ENCODE measurements around the gene YARS2.

Gene YARS2

DNA sequence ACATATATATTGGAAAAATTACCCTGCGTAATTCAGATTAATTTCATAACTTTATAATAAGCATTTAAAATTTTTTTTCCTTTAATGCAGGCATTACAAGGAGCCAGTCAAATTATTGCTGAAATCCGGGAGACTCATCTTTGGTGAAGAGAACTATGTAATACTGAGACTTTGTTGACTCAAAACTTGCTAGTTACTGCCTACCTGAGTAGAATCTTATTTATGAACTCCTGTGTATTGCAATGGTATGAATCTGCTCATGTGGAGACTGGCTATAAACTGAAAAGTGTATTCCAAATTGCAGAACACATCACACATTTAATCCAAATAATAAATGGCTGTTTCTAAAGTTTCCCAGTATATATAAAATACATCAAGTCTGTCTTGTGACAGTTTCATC, 12.4 kb downstream of the YARS2 start:
- DNase-seq = no peak
- peaks cover 51% of the 10 kb centered on the region for H3K36me3 ChIP-seq (replicated peaks)
- in situ Hi-C loops (cut with HindIII; ENCODE audit: low pct_ligation_motif_present, low sequenced_read_pairs) = no loop called here

DNA sequence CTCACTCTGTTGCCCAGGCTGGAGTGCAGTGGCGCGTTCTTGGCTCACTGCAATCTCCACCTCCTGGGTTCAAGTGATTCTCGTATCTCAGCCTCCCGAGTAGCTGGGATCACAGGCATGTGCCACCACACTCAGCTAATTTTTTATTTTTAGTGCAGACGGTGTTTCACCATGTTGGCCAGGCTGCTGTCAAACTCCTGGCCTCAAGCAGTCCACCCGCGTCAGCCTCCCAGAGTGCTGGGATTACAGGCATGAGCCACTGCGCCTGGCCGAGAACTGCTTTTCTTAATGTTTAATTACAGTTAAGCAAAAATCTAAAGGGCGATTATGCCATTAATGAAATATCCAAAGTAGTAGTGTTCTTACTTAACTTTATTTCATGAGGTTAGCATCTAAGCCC, 13.6 kb downstream of the YARS2 start:
- Histone ChIP-seq H3K36me3 (replicated peaks) (peaks cover 43% of the 10 kb centered on the region), H3K4me3 (ENCODE audit: low read depth, low read length) (no peak overlapping the region), H3K27me3 (replicated peaks) (no peaks in the 10 kb centered on the region), H3K27ac (no peak overlapping the region)
- in situ Hi-C loops (cut with HindIII; ENCODE audit: low pct_ligation_motif_present, low sequenced_read_pairs) = no loop called here
- no peak for DNase-seq
- TF ChIP-seq, protein P1, sequence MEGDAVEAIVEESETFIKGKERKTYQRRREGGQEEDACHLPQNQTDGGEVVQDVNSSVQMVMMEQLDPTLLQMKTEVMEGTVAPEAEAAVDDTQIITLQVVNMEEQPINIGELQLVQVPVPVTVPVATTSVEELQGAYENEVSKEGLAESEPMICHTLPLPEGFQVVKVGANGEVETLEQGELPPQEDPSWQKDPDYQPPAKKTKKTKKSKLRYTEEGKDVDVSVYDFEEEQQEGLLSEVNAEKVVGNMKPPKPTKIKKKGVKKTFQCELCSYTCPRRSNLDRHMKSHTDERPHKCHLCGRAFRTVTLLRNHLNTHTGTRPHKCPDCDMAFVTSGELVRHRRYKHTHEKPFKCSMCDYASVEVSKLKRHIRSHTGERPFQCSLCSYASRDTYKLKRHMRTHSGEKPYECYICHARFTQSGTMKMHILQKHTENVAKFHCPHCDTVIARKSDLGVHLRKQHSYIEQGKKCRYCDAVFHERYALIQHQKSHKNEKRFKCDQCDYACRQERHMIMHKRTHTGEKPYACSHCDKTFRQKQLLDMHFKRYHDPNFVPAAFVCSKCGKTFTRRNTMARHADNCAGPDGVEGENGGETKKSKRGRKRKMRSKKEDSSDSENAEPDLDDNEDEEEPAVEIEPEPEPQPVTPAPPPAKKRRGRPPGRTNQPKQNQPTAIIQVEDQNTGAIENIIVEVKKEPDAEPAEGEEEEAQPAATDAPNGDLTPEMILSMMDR (IDR thresholded peaks at IDR 0.05; ENCODE audit: low read depth, low read length, missing control alignments) = no peak

More for the DNA sequence above, 12.4 kb downstream of the YARS2 start:
- no peak overlapping the region for H3K4me3 ChIP-seq (ENCODE audit: low read depth, low read length)
- TF ChIP-seq, protein P1 (IDR thresholded peaks at IDR 0.05; ENCODE audit: low read depth, low read length, missing control alignments) = no peak
- no peaks in the 10 kb centered on the region for H3K27me3 ChIP-seq (replicated peaks)
- H3K27ac ChIP-seq = no peak overlapping the region

DNA sequence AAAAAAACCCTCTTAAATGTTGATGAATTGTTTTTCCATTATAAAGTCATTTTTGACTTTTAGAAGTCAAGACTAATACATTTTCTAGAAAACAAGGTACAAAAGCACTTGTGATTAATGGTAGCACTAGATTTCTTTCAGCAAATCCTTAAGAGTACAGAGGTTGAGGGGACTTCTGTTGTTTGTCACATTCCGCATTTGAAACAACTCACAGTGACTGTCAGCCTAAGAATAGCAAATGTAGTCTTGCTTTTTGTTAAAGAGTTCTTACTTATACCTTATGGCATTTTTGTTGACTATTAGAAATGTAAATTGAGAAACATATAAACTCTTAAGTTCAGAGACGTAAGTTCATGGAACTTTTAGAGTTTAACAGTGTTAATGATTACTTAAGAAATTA, 16.4 kb downstream of the YARS2 start:
- Histone ChIP-seq H3K4me3 (ENCODE audit: low read depth, low read length) (no peak overlapping the region), H3K27ac (no peak overlapping the region), H3K36me3 (replicated peaks) (peaks cover 39% of the 10 kb centered on the region), H3K27me3 (replicated peaks) (no peaks in the 10 kb centered on the region)
- TF ChIP-seq, protein P1 (IDR thresholded peaks at IDR 0.05; ENCODE audit: low read depth, low read length, missing control alignments) = no peak
- DNase-seq = no peak
- in situ Hi-C loops (cut with HindIII; ENCODE audit: low pct_ligation_motif_present, low sequenced_read_pairs) = no loop called here

DNA sequence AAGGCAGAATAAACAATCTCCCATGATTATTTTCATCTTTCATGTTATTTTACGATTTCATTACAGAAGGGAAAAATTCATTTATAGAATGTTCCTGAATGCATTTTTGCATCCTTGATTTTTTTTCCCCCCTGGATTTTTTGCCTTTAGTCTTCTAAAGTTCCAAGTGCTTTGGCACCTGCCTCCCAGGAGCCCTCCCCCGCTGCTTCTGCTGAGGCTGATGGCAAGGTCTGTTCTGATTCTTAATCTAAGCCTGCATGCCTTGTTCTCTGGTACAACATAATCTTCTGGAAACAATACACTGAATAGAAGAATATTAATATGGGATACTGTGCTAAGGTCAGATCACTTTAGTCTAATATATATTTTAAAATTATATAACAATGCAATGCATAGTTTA, 18.0 kb downstream of the YARS2 start:
- TF ChIP-seq, protein P1 (IDR thresholded peaks at IDR 0.05; ENCODE audit: low read depth, low read length, missing control alignments) = no peak
- no peaks in the 10 kb centered on the region for H3K27me3 ChIP-seq (replicated peaks)
- DNase-seq = no peak
- H3K27ac ChIP-seq = no peak overlapping the region
- in situ Hi-C loops (cut with HindIII; ENCODE audit: low pct_ligation_motif_present, low sequenced_read_pairs) = no loop called here
- peaks cover 30% of the 10 kb centered on the region for H3K36me3 ChIP-seq (replicated peaks)
- no peak overlapping the region for H3K4me3 ChIP-seq (ENCODE audit: low read depth, low read length)

DNA sequence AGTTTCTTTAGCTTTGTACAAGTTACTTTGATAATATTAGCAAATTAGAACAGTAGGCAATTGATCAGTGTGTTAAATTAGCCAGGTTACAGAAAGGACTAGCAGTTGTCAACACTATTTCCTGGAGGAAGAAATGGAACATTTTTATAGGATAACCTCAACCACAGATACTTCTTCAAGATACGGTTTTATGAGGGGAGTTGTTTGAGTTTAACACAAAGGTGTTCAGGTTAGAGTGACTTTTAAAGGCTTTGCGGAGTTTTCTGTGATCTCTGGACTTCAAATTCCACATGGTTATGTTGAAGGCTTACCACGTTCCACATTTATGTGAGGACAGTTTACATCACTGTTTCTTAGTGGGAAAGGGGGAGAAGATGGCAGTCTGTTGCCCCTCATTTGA, 19.3 kb downstream of the YARS2 start:
- TF ChIP-seq, protein P1 (IDR thresholded peaks at IDR 0.05; ENCODE audit: low read depth, low read length, missing control alignments) = no peak
- Histone ChIP-seq H3K36me3 (replicated peaks) (peaks cover 30% of the 10 kb centered on the region), H3K27ac (no peak overlapping the region), H3K4me3 (ENCODE audit: low read depth, low read length) (no peak overlapping the region), H3K27me3 (replicated peaks) (no peaks in the 10 kb centered on the region)
- in situ Hi-C loops (cut with HindIII; ENCODE audit: low pct_ligation_motif_present, low sequenced_read_pairs) = no loop called here
- no peak for DNase-seq

DNA sequence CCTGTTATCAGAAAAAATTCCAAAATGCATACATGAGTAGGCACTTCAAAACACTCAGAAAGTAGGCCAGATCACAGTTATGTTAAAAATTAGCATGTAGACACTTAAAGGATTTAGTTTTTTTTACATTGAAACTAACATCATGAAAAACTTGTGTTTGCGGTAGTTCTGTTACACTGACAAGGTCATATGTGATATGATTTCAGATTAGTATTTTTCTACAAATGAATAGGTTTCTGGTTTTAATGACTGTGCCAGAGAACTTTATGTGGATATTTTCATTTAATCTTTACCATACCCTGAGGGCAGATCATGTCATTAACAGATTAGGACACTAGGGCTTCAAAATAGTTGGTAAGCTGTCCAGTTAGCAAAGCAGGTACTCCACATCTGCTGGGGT, 20.7 kb downstream of the YARS2 start:
- TF ChIP-seq, protein P1 (IDR thresholded peaks at IDR 0.05; ENCODE audit: low read depth, low read length, missing control alignments) = no peak
- Histone ChIP-seq H3K4me3 (ENCODE audit: low read depth, low read length) (no peak overlapping the region), H3K36me3 (replicated peaks) (peaks cover 32% of the 10 kb centered on the region), H3K27ac (no peak overlapping the region), H3K27me3 (replicated peaks) (no peaks in the 10 kb centered on the region)
- in situ Hi-C loops (cut with HindIII; ENCODE audit: low pct_ligation_motif_present, low sequenced_read_pairs) = no loop called here
- DNase-seq = no peak
